HCEC 1CT (cell line): ENCODE measurements around the gene CDH13.
A peak's percentile ranks its signal among the peaks of the same experiment; 100 is the strongest.

Source experiments
- DNase-seq: peaks from one replicate; pipeline ENCODE4 v3.0.0-alpha.2; 2017

Gene CDH13

DNA sequence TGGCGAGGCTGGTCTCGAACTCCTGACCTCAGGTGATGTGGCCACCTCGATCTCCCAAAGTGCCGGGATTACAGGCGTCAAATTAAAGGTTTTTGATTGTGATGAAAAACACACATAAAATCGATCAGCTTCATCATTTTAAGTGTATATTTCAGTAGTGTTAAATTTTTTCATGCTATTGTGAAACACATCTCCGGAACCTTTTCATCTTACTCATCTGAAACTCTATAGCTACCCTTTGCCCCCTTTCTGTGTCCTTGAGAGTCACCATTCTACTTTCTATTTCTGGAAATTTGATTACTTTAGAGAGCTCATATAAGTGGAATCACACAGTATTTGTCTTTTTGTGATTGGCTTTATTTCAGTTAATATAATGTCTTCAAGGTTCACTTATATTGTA lies 702.7 kb downstream of the CDH13 start:
- DNase-seq = peak; percentile 54

DNA sequence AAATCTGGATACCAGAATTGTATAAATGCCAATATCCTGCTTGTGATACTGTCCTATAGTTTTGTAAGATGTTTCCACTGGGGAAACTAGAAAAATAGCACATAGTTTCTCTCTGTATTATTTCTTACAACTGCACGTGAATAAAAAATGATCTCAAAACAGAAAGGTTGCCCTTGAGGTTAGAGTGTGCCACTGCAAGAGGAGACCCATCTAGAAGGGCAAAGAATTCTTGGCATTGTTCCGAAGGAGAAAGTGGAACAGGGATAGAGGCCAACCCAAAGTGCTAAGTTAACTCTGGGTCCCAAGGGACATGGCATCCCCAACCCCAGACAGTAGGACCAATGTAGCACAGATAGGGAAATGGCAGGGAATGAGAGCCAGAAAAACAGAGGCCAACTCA lies 703.5 kb downstream of the CDH13 start:
- no peak for DNase-seq

DNA sequence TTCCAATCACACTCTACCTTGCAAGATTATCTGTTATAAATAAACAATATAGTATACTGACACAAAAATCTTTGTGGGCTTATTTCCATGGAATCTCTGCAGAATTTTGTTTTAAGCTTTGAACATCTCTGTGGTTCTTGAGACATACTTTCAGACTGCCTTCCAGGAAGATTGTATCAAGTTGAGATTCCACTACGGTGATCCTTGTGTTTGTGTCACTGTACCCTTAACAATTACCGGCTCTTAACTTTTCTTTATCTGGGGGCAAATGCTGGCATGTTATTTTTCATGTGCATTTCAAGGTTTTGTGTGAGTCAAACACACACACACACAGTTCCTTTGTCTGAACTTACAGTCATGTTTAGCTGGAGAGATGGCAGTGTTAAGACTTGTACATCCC lies 708.3 kb downstream of the CDH13 start:
- no peak for DNase-seq

DNA sequence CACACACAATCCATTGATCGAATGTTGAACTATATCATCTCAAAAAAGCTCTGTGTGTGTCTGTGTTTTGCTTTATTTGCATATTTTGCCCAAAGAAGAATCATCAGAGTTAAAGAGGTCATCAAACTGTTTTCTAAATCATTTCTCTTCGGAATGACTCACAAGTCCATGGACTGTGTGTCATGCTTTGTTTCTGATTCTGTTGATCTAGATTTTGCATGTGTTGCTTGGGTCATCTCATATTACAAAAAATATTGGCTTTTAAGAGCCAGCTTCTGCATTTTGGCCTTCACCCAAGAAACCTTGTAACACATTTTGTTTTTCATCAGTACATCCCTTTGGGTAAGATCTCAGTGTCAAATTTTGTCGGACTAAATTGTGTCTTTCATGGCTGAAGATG lies 709.8 kb downstream of the CDH13 start:
- peak; percentile 84 for DNase-seq

GRCh38 chr16:83338138-83338537 lies 711.4 kb downstream of the CDH13 start:
- no peak for DNase-seq

DNA sequence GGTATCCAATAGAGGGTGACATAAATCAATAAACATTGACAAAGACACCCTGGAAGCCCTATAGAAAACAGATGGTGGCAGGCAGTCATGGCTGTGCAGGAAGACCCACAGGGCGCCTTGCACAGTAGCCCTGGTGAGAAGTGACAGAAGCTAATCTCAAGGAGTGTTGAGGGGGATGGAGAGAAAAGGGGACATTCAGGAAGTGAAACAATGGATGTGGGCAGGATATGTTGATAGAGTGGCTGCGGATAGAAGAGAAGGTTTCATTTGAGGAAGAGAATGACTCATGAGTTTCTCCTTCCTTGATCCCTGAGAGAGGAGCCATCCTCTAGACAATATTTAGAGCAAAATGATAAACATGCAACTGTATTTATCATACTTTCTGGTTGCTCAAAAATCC lies 712.2 kb downstream of the CDH13 start:
- peak; percentile 26 for DNase-seq

- DNase-seq = peak; percentile 95
Observed at GRCh38 chr16:83343935-83344366, 717.2 kb downstream of the CDH13 start.

GRCh38 chr16:83345846-83346640 lies 719.3 kb downstream of the CDH13 start:
- DNase-seq = no peak

GRCh38 chr16:83348991-83349390 lies 722.2 kb downstream of the CDH13 start:
- no peak for DNase-seq

DNA sequence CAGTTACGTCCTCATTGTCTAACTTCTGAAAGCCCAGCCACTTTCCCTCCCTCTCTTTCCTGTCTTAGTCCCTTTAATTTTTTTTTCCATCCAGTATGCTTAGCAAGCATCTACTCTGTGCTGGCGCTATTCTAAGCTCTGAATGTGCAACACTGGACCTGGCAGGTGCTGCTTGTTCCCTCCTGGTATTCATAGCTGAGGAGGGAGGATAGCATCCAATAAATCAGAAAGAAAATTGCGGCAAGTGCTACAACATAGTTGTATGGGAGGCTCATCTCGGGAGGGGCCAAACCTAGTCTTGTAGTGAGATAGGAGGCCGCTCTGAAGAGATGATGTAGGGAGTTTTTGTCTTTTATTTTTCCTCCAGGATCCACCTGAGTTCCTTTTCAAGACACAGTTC lies 723.7 kb downstream of the CDH13 start:
- no peak for DNase-seq

GRCh38 chr16:83351846-83352245 lies 725.1 kb downstream of the CDH13 start:
- DNase-seq = no peak

DNA sequence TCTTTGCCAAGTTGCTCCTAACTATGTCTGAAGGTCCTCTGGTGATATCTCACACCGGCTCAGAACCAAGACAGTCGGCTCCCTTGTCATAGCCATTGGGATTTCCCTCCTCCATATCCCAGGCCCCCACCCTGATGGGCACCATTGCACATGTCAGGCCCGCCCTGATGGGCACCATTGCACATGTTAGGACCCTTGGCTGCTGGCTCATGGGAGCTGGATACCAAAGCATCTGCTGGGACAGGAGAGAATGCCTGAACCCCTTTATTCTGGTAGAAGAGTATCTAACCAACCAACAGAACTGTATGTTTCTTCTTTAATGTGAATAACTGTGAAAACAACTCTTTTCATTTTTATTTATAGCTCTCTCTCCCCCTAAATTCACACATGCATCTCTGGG lies 726.5 kb downstream of the CDH13 start:
- DNase-seq = no peak

GRCh38 chr16:83354015-83354414 lies 727.2 kb downstream of the CDH13 start:
- DNase-seq = no peak

- DNase-seq = no peak
Observed at GRCh38 chr16:83355570-83356218, 728.9 kb downstream of the CDH13 start.

GRCh38 chr16:83356266-83356665 lies 729.5 kb downstream of the CDH13 start:
- DNase-seq = peak; percentile 58

- no peak for DNase-seq
Observed at GRCh38 chr16:83356986-83357385, 730.2 kb downstream of the CDH13 start.

- DNase-seq = no peak
Observed at GRCh38 chr16:83363521-83363920, 736.8 kb downstream of the CDH13 start.

DNA sequence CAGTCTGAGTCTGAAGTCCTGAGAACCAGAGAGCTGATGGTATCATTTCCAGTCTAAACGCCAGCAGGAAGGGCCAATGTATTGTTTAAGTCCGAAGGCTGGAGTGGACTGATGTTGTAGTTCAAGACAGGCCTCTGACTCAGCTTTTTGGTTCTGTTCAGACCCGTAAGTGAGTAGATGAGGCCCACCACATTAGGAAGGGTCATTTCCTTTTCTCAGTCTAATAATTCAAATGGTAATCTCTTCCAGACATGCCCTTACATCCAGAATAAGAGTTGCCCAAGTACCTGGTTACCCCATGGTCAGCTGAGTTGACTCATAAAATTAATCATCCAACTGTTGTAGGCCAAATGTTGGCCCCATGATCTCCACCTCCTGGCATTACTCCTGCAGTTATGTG lies 738.4 kb downstream of the CDH13 start:
- peak; percentile 87 for DNase-seq

DNA sequence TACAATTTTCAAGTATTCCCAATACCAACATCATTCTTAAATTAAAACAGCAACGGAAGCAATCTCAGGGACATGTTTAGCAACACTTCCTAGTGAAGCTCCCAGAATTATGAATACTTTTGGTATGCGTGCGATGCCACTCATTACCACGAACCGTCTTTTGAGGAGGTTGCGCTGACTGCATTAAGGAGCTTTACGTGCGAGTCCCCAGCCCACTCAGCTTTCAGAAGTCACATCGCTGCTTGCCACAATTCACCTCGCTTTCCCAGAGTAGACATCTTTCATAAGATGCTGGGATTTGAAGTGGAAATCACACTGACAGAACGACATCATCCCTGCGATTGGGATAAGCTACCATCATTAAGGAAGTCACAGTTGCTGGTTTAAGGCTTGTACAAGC lies 739.5 kb downstream of the CDH13 start:
- DNase-seq = no peak

- no peak for DNase-seq
Observed at GRCh38 chr16:83374979-83375378, 748.2 kb downstream of the CDH13 start.

- DNase-seq = no peak
Observed at GRCh38 chr16:83389751-83390150, 763.0 kb downstream of the CDH13 start.

- DNase-seq = no peak
Observed at GRCh38 chr16:83390759-83391158, 764.0 kb downstream of the CDH13 start.

- no peak for DNase-seq
Observed at GRCh38 chr16:83392743-83393142, 766.0 kb downstream of the CDH13 start.

GRCh38 chr16:83393196-83393981 lies 766.6 kb downstream of the CDH13 start:
- DNase-seq = peak; percentile 35
